ENCODE results near the gene LRRC26.

The LRRC26 gene

GRCh38 chr9:137161558-137162486, 8.0 kb downstream of the LRRC26 start:
- Histone ChIP-seq H3K4me3 (ENCODE audit: low read length) (peak overlapping the region; percentile 43; the same call in 1 of the 2 replicates), H3K9ac (ENCODE audit: low read depth, low read length) (no peak overlapping the region), H3K9me3 (ENCODE audit: insufficient read depth, low read depth, low read length) (no peaks in the 10 kb centered on the region), H3K4me1 (ENCODE audit: insufficient read depth, low read length) (no peaks in the 10 kb centered on the region), H3K36me3 (ENCODE audit: insufficient read depth, low read depth, low read length) (no peaks in the 10 kb centered on the region), H3K27ac (ENCODE audit: low read length) (no peak overlapping the region), H3K27me3 (ENCODE audit: insufficient read depth, low read length) (peaks cover 99% of the 10 kb centered on the region)

GRCh38 chr9:137160716-137161557, 8.9 kb downstream of the LRRC26 start:
- peaks cover 99% of the 10 kb centered on the region for H3K27me3 ChIP-seq (ENCODE audit: insufficient read depth, low read length)
- H3K36me3 ChIP-seq (ENCODE audit: insufficient read depth, low read depth, low read length), result no peaks in the 10 kb centered on the region
- H3K4me3 ChIP-seq (ENCODE audit: low read length), result no peak overlapping the region
- H3K9me3 ChIP-seq (ENCODE audit: insufficient read depth, low read depth, low read length), result no peaks in the 10 kb centered on the region
- H3K27ac ChIP-seq (ENCODE audit: low read length), result no peak overlapping the region
- H3K9ac ChIP-seq (ENCODE audit: low read depth, low read length), result no peak overlapping the region
- no peaks in the 10 kb centered on the region for H3K4me1 ChIP-seq (ENCODE audit: insufficient read depth, low read length)

- H3K27me3 ChIP-seq (ENCODE audit: insufficient read depth, low read length), result peaks cover 99% of the 10 kb centered on the region
Measured at GRCh38 chr9:137160054-137160425, 9.8 kb downstream of the LRRC26 start.

GRCh38 chr9:137159105-137160053, 10.5 kb downstream of the LRRC26 start:
- no peak overlapping the region for H3K27ac ChIP-seq (ENCODE audit: low read length)
- H3K4me3 ChIP-seq (ENCODE audit: low read length), result no peak overlapping the region
- H3K36me3 ChIP-seq (ENCODE audit: insufficient read depth, low read depth, low read length), result no peaks in the 10 kb centered on the region
- H3K27me3 ChIP-seq (ENCODE audit: insufficient read depth, low read length), result peaks cover 99% of the 10 kb centered on the region
- no peak overlapping the region for H3K9ac ChIP-seq (ENCODE audit: low read depth, low read length)
- no peaks in the 10 kb centered on the region for H3K9me3 ChIP-seq (ENCODE audit: insufficient read depth, low read depth, low read length)
- H3K4me1 ChIP-seq (ENCODE audit: insufficient read depth, low read length), result no peaks in the 10 kb centered on the region

More at GRCh38 chr9:137160054-137160425, 9.8 kb downstream of the LRRC26 start:
- Histone ChIP-seq H3K9me3 (ENCODE audit: insufficient read depth, low read depth, low read length) (no peaks in the 10 kb centered on the region), H3K4me1 (ENCODE audit: insufficient read depth, low read length) (no peaks in the 10 kb centered on the region), H3K36me3 (ENCODE audit: insufficient read depth, low read depth, low read length) (no peaks in the 10 kb centered on the region), H3K4me3 (ENCODE audit: low read length) (no peak overlapping the region), H3K9ac (ENCODE audit: low read depth, low read length) (no peak overlapping the region), H3K27ac (ENCODE audit: low read length) (no peak overlapping the region)

GRCh38 chr9:137158625-137159024, 11.2 kb downstream of the LRRC26 start:
- Histone ChIP-seq H3K9ac (ENCODE audit: low read depth, low read length) (no peak overlapping the region), H3K4me3 (ENCODE audit: low read length) (no peak overlapping the region), H3K27me3 (ENCODE audit: insufficient read depth, low read length) (peaks cover 92% of the 10 kb centered on the region), H3K4me1 (ENCODE audit: insufficient read depth, low read length) (no peaks in the 10 kb centered on the region), H3K9me3 (ENCODE audit: insufficient read depth, low read depth, low read length) (no peaks in the 10 kb centered on the region), H3K27ac (ENCODE audit: low read length) (no peak overlapping the region), H3K36me3 (ENCODE audit: insufficient read depth, low read depth, low read length) (no peaks in the 10 kb centered on the region)

GRCh38 chr9:137157618-137158415, 12.0 kb downstream of the LRRC26 start:
- Histone ChIP-seq H3K9me3 (ENCODE audit: insufficient read depth, low read depth, low read length) (peaks cover 4% of the 10 kb centered on the region), H3K27me3 (ENCODE audit: insufficient read depth, low read length) (peaks cover 84% of the 10 kb centered on the region), H3K9ac (ENCODE audit: low read depth, low read length) (no peak overlapping the region), H3K27ac (ENCODE audit: low read length) (no peak overlapping the region), H3K36me3 (ENCODE audit: insufficient read depth, low read depth, low read length) (no peaks in the 10 kb centered on the region), H3K4me3 (ENCODE audit: low read length) (no peak overlapping the region), H3K4me1 (ENCODE audit: insufficient read depth, low read length) (no peaks in the 10 kb centered on the region)

GRCh38 chr9:137156567-137157375, 13.1 kb downstream of the LRRC26 start:
- H3K4me1 ChIP-seq (ENCODE audit: insufficient read depth, low read length), result no peaks in the 10 kb centered on the region
- H3K4me3 ChIP-seq (ENCODE audit: low read length), result peak overlapping the region; percentile 52; the same call in 1 of the 2 replicates
- H3K9ac ChIP-seq (ENCODE audit: low read depth, low read length), result no peak overlapping the region
- H3K9me3 ChIP-seq (ENCODE audit: insufficient read depth, low read depth, low read length), result peaks cover 4% of the 10 kb centered on the region
- H3K27ac ChIP-seq (ENCODE audit: low read length), result no peak overlapping the region
- H3K36me3 ChIP-seq (ENCODE audit: insufficient read depth, low read depth, low read length), result no peaks in the 10 kb centered on the region
- peaks cover 74% of the 10 kb centered on the region for H3K27me3 ChIP-seq (ENCODE audit: insufficient read depth, low read length)

GRCh38 chr9:137152844-137153405, 16.9 kb downstream of the LRRC26 start:
- H3K27me3 ChIP-seq (ENCODE audit: insufficient read depth, low read length), result peaks cover 47% of the 10 kb centered on the region
- no peak overlapping the region for H3K9ac ChIP-seq (ENCODE audit: low read depth, low read length)
- no peaks in the 10 kb centered on the region for H3K4me1 ChIP-seq (ENCODE audit: insufficient read depth, low read length)
- H3K4me3 ChIP-seq (ENCODE audit: low read length), result no peak overlapping the region
- H3K36me3 ChIP-seq (ENCODE audit: insufficient read depth, low read depth, low read length), result no peaks in the 10 kb centered on the region
- peaks cover 4% of the 10 kb centered on the region for H3K9me3 ChIP-seq (ENCODE audit: insufficient read depth, low read depth, low read length)
- no peak overlapping the region for H3K27ac ChIP-seq (ENCODE audit: low read length)

GRCh38 chr9:137150617-137151457, 19.0 kb downstream of the LRRC26 start:
- Histone ChIP-seq H3K27ac (ENCODE audit: low read length) (no peak overlapping the region), H3K27me3 (ENCODE audit: insufficient read depth, low read length) (peaks cover 40% of the 10 kb centered on the region), H3K36me3 (ENCODE audit: insufficient read depth, low read depth, low read length) (no peaks in the 10 kb centered on the region), H3K9me3 (ENCODE audit: insufficient read depth, low read depth, low read length) (peaks cover 4% of the 10 kb centered on the region), H3K9ac (ENCODE audit: low read depth, low read length) (no peak overlapping the region), H3K4me3 (ENCODE audit: low read length) (no peak overlapping the region), H3K4me1 (ENCODE audit: insufficient read depth, low read length) (no peaks in the 10 kb centered on the region)

All from iPS-20b (cell line).